H9 (cell line): Measurements from ENCODE around the gene CD19. TPM values are rescaled to one million over a fixed set of nuclear protein-coding genes. Genes with fewer than 3 reads are reported as not detected.

Source experiments
- DNase-seq: peaks from one replicate; pipeline ENCODE4 v3.0.0-alpha.2; 2017
- H2AFZ ChIP-seq: one replicate; pipeline ENCODE4 v1.6.1; 2013; ENCODE audit warnings: mild to moderate bottlenecking, low read length, control low read depth, moderate library complexity
- H2AK5ac ChIP-seq: 2 replicates; pipeline ENCODE4 v1.6.1; 2013; ENCODE audit warnings: low read length, control low read depth, mixed read lengths; ENCODE audit not compliant: insufficient read length
- H2BK120ac ChIP-seq: one replicate; pipeline ENCODE4 v1.6.1; 2013; ENCODE audit warnings: low read depth, mild to moderate bottlenecking, low read length, control low read depth, inconsistent platforms; ENCODE audit not compliant: poor library complexity, severe bottlenecking
- H2BK12ac ChIP-seq: 2 replicates; pipeline ENCODE4 v1.6.1; 2013; ENCODE audit warnings: low read length, control low read depth, mixed read lengths, low read depth; ENCODE audit not compliant: insufficient read length
- H2BK15ac ChIP-seq: 2 replicates; pipeline ENCODE4 v1.6.1; 2013; ENCODE audit warnings: low read depth, low read length, control low read depth
- H2BK20ac ChIP-seq: one replicate; pipeline ENCODE4 v1.6.1; 2013; ENCODE audit warnings: low read depth, mild to moderate bottlenecking, low read length, control low read depth, inconsistent platforms; ENCODE audit not compliant: poor library complexity, severe bottlenecking
- H2BK5ac ChIP-seq: 2 replicates; pipeline ENCODE4 v1.6.1; 2013; ENCODE audit warnings: low read length, control low read depth, mixed read lengths; ENCODE audit not compliant: insufficient read length
- H3K14ac ChIP-seq: 2 replicates; pipeline ENCODE4 v1.6.1; 2013; ENCODE audit warnings: low read length, control low read depth; ENCODE audit not compliant: insufficient read depth
- H3K18ac ChIP-seq: 2 replicates; pipeline ENCODE4 v1.6.1; 2013; ENCODE audit warnings: low read depth, mild to moderate bottlenecking, mixed read lengths, low read length, control low read depth; ENCODE audit not compliant: insufficient read length
- H3K23ac ChIP-seq: 2 replicates; pipeline ENCODE4 v1.6.1; 2013; ENCODE audit warnings: low read length, control low read depth, mixed read lengths, low read depth; ENCODE audit not compliant: insufficient read length
- H3K23me2 ChIP-seq: 2 replicates; pipeline ENCODE4 v1.6.1; 2013; ENCODE audit warnings: low read depth, mild to moderate bottlenecking, mixed read lengths, low read length, control low read depth; ENCODE audit not compliant: insufficient read length, poor library complexity, severe bottlenecking
- H3K27ac ChIP-seq: 2 replicates; pipeline ENCODE4 v1.5.1; 2013; ENCODE audit warnings: low read length, control low read depth, mixed read lengths, low read depth; ENCODE audit not compliant: insufficient read length
- H3K27me3 ChIP-seq: 2 replicates; pipeline ENCODE4 v1.6.1; 2013; ENCODE audit warnings: low read length, control low read depth, inconsistent platforms; ENCODE audit not compliant: insufficient read depth
- H3K4ac ChIP-seq: 2 replicates; pipeline ENCODE4 v1.6.1; 2013; ENCODE audit warnings: low read depth, mild to moderate bottlenecking, control low read depth, inconsistent platforms, low read length, moderate library complexity
- H3K4me1 ChIP-seq: 2 replicates; pipeline ENCODE4 v1.6.1; 2013; ENCODE audit warnings: low read length, control low read depth, inconsistent platforms; ENCODE audit not compliant: insufficient read depth
- H3K4me2 ChIP-seq: 2 replicates; pipeline ENCODE4 v1.6.1; 2013; ENCODE audit warnings: low read length, control low read depth, mixed read lengths; ENCODE audit not compliant: insufficient read length, insufficient read depth
- H3K56ac ChIP-seq: 2 replicates; pipeline ENCODE4 v1.6.1; 2013; ENCODE audit warnings: low read depth, mild to moderate bottlenecking, mixed read lengths, low read length, control low read depth; ENCODE audit not compliant: insufficient read length
- H3K79me1 ChIP-seq: 2 replicates; pipeline ENCODE4 v1.6.1; 2013; ENCODE audit warnings: low read depth, mild to moderate bottlenecking, moderate library complexity, low read length, control low read depth, inconsistent platforms; ENCODE audit not compliant: insufficient read depth, poor library complexity, severe bottlenecking
- H3K79me2 ChIP-seq: 2 replicates; pipeline ENCODE4 v1.6.1; 2013; ENCODE audit warnings: low read length, control low read depth, inconsistent platforms; ENCODE audit not compliant: insufficient read depth
- H3K9ac ChIP-seq: 2 replicates; pipeline ENCODE4 v1.6.1; 2013; ENCODE audit warnings: low read length, control low read depth, mixed read lengths; ENCODE audit not compliant: insufficient read length; ENCODE audit errors: extremely low read depth
- H3K9me3 ChIP-seq: one replicate; pipeline ENCODE4 v1.6.1; 2013; ENCODE audit warnings: low read depth, low read length, inconsistent platforms; ENCODE audit not compliant: control insufficient read depth
- H3T11ph ChIP-seq: one replicate; pipeline ENCODE4 v1.6.1; 2013; ENCODE audit warnings: mild to moderate bottlenecking, low read length, control low read depth, inconsistent platforms
- H4K20me1 ChIP-seq: one replicate; pipeline ENCODE4 v1.6.1; 2013; ENCODE audit not compliant: control insufficient read depth, insufficient read length, insufficient read depth
- H4K5ac ChIP-seq: 2 replicates; pipeline ENCODE4 v1.6.1; 2013; ENCODE audit warnings: low read depth, mild to moderate bottlenecking, mixed read lengths, low read length, control low read depth; ENCODE audit not compliant: insufficient read length
- H4K8ac ChIP-seq: replicated peaks from 2 replicates; pipeline ENCODE4 v1.6.1; 2013; ENCODE audit warnings: low read length, control low read depth, mixed read lengths, low read depth; ENCODE audit not compliant: insufficient read length
- H4K91ac ChIP-seq: 2 replicates; pipeline ENCODE4 v1.6.1; 2013; ENCODE audit warnings: low read depth, mild to moderate bottlenecking, moderate library complexity, mixed read lengths, low read length, control low read depth; ENCODE audit not compliant: insufficient read length
- H3K27ac Mint-ChIP-seq, 3 experiments: 2 replicates in 2 of 3; 3 replicates in 1 of 3; pipeline ENCODE4 v1.8.0; 2020 to 2021; ENCODE audit warnings: mixed read lengths in 3 of 3, mild to moderate bottlenecking in 1 of 3, moderate library complexity in 1 of 3
- H3K27me3 Mint-ChIP-seq: 2 replicates; pipeline ENCODE4 v1.8.0; 2021; ENCODE audit warnings: low read depth, mild to moderate bottlenecking, moderate library complexity, mixed read lengths
- H3K36me3 Mint-ChIP-seq, 3 experiments: 2 replicates in 2 of 3; 3 replicates in 1 of 3; pipeline ENCODE4 v1.8.0; 2020 to 2021; ENCODE audit warnings: low read depth in 3 of 3, mixed read lengths in 3 of 3; ENCODE audit not compliant: insufficient read depth in 1 of 3
- H3K4me1 Mint-ChIP-seq, 2 experiments: 2 replicates each; pipeline ENCODE4 v1.8.0; 2020; ENCODE audit warnings: mixed read lengths in 2 of 2
- H3K4me3 Mint-ChIP-seq, 2 experiments: 2 replicates in 1 of 2; 3 replicates in 1 of 2; pipeline ENCODE4 v1.8.0; 2020 to 2021; ENCODE audit warnings: mild to moderate bottlenecking in 2 of 2, mixed read lengths in 2 of 2, moderate library complexity in 1 of 2
- H3K9me3 Mint-ChIP-seq, 2 experiments: 2 replicates in 1 of 2; 3 replicates in 1 of 2; pipeline ENCODE4 v1.8.0; 2020; ENCODE audit warnings: mild to moderate bottlenecking in 2 of 2, mixed read lengths in 2 of 2, moderate library complexity in 1 of 2
- WGBS: extraction: QIAGEN DNeasy Blood & Tissue Kit; methylation state at CpG from one replicate; pipeline ENCODE4 v1.1.7; 2013; ENCODE audit warnings: missing lambda C conversion rate, low lambda C conversion rate, mixed read lengths; ENCODE audit not compliant: insufficient read length; ENCODE audit errors: extremely low coverage; 5-methylcytosine and 5-hydroxymethylcytosine counted together
- total RNA-seq: library from RNA; stranded (reverse); gene quantifications from 2 replicates; pipeline ENCODE4 v1.2.1, GENCODE V29; 2021
- TF ChIP-seq, protein P1 (sequence below): fragments of 200-600 bp; sonication (generic); conservative IDR thresholded peaks from 3 replicates; pipeline ENCODE4 v1.8.0; 2021; ENCODE audit warnings: antibody characterized with exemption, mild to moderate bottlenecking

Gene CD19
- total RNA-seq, 1 experiment from 2014 or later = 0.50 TPM

DNA sequence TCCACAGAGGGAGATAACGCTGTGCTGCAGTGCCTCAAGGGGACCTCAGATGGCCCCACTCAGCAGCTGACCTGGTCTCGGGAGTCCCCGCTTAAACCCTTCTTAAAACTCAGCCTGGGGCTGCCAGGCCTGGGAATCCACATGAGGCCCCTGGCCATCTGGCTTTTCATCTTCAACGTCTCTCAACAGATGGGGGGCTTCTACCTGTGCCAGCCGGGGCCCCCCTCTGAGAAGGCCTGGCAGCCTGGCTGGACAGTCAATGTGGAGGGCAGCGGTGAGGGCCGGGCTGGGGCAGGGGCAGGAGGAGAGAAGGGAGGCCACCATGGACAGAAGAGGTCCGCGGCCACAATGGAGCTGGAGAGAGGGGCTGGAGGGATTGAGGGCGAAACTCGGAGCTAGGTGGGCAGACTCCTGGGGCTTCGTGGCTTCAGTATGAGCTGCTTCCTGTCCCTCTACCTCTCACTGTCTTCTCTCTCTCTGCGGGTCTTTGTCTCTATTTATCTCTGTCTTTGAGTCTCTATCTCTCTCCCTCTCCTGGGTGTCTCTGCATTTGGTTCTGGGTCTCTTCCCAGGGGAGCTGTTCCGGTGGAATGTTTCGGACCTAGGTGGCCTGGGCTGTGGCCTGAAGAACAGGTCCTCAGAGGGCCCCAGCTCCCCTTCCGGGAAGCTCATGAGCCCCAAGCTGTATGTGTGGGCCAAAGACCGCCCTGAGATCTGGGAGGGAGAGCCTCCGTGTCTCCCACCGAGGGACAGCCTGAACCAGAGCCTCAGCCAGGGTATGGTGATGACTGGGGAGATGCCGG lies 769 bp downstream of the CD19 start:
- no peak overlapping the region for H4K5ac ChIP-seq
- peaks cover 5% of the 10 kb centered on the region for H3K23me2 ChIP-seq
- no peak overlapping the region for H4K8ac ChIP-seq
- WGBS = no CpG with 5 or more reads among the region's 20 CpGs
- H3K18ac ChIP-seq = no peak overlapping the region
- H4K20me1 ChIP-seq = no peaks in the 10 kb centered on the region
- no peak overlapping the region for H3K4me2 ChIP-seq
- no peak overlapping the region for H3K27ac Mint-ChIP-seq
- H2BK20ac ChIP-seq = no peak overlapping the region
- no peak overlapping the region for H3K56ac ChIP-seq
- H4K91ac ChIP-seq = no peak overlapping the region
- H2BK120ac ChIP-seq = no peak overlapping the region
- H3T11ph ChIP-seq = no peak overlapping the region
- H3K27me3 ChIP-seq = no peaks in the 10 kb centered on the region
- H3K27ac ChIP-seq = no peak overlapping the region
- H3K4me3 Mint-ChIP-seq = no peak overlapping the region
- no peak overlapping the region for H3K9ac ChIP-seq
- H3K79me1 ChIP-seq = no peaks in the 10 kb centered on the region
- no peaks in the 10 kb centered on the region for H3K9me3 ChIP-seq
- H3K23ac ChIP-seq = no peak overlapping the region
- H2AFZ ChIP-seq = no peak overlapping the region
- H3K4me1 Mint-ChIP-seq = peaks cover 11 to 12% of the 10 kb centered on the region in 2 experiments
- H2AK5ac ChIP-seq = no peak overlapping the region
- H2BK15ac ChIP-seq = no peak overlapping the region
- DNase-seq = no peak
- H3K27me3 Mint-ChIP-seq = peaks cover 11% of the 10 kb centered on the region
- no peaks in the 10 kb centered on the region for H3K79me2 ChIP-seq
- H2BK12ac ChIP-seq = no peak overlapping the region
- H3K36me3 Mint-ChIP-seq = no peaks in the 10 kb centered on the region; a peak in 1 of 7 replicates
- no peaks in the 10 kb centered on the region for H3K9me3 Mint-ChIP-seq
- H3K4me1 ChIP-seq = no peaks in the 10 kb centered on the region
- no peak overlapping the region; the same call in 1 of the 2 replicates for H3K14ac ChIP-seq
- no peak overlapping the region for H3K4ac ChIP-seq
- no peak overlapping the region for H2BK5ac ChIP-seq
- TF ChIP-seq, protein P1, sequence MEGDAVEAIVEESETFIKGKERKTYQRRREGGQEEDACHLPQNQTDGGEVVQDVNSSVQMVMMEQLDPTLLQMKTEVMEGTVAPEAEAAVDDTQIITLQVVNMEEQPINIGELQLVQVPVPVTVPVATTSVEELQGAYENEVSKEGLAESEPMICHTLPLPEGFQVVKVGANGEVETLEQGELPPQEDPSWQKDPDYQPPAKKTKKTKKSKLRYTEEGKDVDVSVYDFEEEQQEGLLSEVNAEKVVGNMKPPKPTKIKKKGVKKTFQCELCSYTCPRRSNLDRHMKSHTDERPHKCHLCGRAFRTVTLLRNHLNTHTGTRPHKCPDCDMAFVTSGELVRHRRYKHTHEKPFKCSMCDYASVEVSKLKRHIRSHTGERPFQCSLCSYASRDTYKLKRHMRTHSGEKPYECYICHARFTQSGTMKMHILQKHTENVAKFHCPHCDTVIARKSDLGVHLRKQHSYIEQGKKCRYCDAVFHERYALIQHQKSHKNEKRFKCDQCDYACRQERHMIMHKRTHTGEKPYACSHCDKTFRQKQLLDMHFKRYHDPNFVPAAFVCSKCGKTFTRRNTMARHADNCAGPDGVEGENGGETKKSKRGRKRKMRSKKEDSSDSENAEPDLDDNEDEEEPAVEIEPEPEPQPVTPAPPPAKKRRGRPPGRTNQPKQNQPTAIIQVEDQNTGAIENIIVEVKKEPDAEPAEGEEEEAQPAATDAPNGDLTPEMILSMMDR = no peak
